HG02763 (cell line): Measurements from ENCODE around the gene ELMO1.

Experiments
- ATAC-seq: cut with Tn5 transposase; IDR thresholded peaks from one replicate; pipeline ENCODE4 v1.9.1; 2021; ENCODE audit warnings: mild to moderate bottlenecking, moderate library complexity; ENCODE audit not compliant: unreplicated experiment

Gene ELMO1

DNA sequence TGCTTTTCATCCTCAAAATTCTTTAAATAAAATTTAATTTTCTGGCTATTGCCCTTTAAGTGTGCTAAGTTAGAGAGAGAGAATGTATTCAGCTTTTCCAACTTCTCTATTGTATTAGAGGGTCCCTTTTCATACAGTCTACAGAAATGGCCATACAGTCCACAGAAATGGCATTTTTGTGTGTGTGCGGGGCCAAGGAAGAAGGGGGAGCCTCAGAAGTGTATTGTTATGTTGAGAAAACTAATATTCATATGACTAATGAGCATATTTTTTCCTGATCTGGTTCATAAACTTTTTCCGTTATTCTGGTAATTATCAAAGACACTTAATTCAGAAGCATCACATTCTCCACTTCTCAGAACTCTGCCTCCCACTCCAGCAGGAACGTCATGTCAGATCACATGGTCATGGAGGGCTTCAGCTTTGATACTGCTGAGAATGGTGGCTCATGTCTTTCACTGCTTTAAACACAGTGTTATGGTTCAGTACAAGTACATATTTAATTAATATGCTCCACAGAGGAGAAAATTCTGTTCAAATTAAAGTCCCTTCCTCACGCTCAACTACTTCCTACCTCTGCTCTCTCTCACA is 37.1 kb downstream of the ELMO1 start:
- ATAC-seq = no peak

DNA sequence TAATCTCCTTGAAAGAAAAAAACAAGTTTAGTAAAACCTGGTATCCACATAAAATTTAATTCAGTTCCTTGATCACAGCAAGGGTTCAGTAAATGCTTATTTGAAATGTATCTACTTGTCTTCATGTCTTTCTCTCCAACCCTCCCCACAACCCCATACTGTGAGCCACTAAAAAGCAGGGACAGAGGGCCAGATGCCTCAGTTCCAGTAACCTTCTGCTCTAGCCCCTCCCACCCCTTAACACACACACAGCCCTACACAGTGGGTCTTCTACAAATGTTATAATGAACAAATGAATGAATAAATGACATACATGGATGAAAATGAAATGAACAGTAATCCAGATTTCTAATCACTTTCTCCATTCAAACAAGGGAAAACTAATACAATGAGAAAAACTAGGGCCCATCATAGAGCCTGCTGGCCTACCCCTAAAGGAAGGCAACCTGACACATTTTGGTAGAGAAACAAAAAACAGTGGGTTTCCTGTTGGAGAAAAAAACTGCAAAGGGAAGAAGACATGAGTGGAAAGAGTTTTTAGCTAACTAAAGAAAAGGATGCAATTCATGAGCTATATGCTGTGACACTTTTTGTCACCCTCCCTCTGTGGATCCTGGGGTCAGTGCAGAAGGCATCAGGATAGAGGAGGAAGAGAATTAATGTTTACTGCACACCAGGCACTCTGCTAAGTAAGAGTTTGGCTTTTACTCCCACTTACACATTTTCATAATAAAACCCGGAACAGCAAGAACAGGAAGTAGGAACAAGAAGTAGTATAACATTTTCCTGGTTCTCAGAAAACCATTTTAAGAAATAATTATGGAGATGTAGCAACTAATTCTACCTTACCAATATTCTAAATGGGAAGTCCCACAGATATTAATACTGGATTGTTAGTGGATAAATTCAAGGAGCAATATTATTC is 38.1 kb downstream of the ELMO1 start:
- no peak for ATAC-seq

DNA sequence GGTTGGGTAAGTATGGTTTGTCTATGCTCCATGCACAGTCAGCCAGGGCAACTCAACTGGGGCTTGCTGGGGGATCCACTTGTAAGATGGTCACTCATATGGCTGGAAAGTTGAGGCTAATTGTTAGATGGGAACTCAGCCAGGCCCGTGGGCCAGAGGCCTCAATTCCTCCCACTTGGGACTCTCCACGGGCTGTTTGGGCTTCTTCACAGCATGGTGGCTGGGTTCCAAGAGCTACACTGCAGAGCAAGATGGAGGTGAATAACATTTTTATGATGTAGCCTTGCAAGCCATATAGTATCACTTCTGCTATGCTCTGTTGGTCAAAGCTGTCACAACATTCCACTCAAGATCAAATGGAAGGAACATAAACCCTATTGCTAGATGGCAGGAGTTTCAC is 39.2 kb downstream of the ELMO1 start:
- ATAC-seq = no peak

DNA sequence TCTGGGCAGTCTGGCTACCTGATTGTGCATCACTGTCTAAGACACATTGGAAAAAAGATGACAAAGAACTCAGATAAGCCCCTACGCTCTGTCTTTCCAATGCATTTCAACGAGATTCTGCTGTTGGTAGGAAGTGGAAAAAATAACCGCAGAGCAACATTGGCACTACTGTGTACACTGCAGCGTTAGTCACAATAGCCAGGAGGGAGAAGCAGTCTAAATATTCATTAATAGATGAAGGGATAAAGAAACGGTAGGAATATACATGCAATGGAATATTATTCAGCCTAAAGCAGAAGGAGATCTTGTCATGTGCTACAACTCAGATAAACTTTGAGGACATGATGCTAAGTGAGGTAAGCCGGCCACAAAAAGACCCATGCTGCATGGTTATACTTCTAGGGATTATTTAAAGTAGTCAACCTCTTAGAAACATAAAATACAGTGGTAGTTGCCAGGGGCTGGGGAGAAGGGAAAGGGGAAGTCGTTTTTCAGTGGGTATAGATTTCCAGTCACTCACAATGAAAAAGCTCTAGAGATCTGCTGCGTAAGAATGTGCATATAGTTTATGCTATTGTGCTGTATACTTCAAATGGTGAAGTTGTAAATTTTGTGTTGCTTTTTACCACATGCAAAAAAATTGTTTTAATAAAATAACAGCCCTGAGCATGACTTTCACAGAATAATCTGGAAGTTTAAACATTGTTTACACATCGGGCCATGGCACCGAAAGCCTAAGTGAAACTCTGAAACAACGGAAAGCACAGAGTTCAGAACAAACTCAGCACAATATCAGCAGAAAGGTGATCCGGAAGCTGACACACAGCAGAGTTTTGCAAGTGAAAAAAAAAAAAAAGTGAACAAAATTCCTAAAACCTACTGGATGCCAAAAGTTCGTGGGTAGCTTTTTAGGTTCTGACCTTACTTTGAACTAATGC is 40.1 kb downstream of the ELMO1 start:
- no peak for ATAC-seq

DNA sequence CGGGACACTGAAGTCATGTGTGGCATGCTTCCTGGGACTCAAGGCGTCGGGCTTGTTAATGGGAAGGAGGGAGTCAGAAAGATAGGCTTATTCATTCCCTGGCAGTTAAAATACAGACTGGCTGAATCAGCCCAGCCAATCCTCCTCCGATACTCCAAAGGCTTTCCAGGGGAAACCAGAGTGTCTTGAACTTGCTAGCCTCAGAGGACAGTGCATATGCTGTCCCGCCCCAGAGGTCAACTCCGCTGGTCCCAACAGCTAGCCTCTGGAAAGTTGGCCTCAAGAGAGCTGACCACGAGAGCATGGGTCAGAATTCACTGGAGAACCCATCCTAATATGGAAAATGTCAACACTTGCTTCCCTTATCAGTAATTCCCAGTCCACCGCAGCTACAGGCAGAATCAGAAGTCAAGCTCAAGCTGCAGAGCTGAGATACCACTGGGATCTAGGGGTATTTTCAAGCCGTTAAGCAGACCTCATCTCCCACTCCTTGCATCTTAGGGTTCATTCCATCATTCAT is 43.0 kb downstream of the ELMO1 start:
- ATAC-seq = no peak

DNA sequence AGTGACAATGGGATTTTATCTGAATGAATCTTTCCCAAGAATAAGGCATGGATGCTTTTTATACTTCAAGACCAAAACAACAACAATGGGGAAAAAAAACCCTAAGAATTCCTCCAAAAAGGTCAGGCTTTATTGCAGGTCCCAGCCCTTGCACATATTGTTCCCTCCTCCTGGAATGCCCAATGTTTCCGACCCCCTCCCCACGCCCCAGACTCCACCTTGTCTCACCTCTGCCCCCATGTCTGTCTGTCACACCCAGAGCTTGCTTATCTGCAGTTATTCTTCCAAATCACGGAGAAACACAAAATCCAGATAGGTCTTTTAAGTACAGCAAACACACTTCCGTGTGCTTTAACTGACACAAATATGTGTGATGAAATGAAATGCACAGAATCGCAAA is 43.5 kb downstream of the ELMO1 start:
- ATAC-seq = no peak

DNA sequence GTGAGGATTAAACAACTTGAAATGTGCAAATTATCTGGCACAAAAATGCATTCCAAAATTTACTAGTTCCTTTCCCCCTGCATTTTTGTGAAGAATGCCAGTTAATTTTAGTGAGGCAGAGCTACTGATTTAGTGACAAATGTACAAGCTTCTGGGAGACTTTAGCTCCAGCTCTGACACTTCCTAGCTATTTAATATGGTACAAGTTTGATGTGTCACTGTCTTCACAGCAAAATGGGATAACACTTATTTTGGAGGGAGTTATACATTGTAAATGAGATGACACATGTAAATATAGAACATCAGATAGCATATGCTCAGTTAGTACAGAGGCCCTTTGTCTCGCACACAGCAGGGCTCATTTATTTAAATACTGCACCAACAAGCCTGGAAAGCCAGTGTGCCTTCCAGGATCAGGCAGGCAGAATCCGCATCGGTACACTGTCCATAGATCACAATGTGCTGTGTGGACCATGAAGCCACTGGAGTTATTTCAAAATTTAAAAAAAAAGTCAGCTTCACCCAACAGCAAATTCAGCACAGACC is 48.7 kb downstream of the ELMO1 start:
- no peak for ATAC-seq

DNA sequence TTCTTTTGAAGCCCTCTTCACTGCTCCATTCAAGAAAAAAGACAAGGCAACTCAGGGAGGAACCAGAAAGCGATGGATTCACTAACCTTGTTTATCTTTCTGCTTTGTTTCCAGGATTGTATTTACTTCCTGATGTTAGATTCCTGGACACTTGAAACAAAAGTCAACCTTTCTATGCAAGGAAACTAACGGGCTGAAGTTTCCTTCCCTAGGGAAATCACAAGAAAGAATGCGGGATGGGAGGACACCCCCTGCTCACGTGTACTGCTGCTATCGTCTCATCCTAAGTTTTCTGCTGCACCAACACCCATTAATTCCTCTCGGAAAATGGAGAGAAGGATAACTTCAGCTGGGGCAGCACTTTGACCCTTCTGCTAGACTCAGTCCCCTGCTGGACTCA is 50.3 kb downstream of the ELMO1 start:
- ATAC-seq = no peak

DNA sequence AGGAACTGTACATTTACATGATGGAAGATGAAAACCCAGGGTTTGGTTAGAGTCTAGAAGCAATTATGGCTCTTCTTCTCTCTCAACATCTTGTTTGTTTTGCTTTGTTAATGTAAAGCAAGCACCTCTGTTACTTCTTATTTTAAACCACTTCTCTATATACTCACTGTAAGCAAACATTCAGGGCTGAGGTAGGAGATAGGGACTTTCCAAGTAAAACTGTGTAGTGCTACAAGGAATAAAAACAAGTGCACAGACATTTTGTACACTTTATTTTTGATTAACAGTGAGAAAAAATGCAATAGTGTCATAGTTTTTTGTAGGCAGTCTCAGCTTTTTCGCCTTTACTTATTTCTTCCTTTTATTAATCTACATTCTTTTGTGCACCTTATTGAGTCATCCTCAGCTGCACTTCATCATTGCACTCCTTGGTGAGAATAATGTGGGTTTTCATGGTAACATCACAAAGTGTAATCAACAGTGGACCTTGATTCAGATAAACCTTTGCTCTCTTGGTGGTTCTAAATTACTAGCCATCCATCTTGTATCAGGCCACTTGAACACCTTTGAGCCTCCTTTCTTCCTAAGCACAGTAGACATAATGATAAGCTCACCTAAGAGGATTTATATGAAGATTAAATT is 52.9 kb downstream of the ELMO1 start:
- ATAC-seq = no peak

DNA sequence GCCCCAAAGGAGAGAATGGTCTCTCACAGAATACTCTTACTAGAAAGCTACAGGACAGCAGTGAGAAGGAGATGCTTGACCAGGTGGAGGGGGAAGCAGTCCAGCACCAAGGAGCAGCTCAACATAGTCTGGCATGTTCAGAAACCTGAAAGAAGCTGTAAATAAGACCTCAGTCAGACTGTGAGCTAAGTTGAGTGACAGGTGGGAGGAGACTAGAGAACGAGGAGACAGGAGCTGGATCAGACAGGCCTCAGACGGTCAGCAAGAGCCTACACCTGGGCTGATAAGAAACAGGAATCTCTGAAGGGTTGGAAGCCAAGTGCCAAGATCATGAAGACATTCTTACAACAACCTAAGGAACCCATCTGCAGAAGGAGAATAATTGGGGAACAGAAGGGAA is 54.5 kb downstream of the ELMO1 start:
- no peak for ATAC-seq

DNA sequence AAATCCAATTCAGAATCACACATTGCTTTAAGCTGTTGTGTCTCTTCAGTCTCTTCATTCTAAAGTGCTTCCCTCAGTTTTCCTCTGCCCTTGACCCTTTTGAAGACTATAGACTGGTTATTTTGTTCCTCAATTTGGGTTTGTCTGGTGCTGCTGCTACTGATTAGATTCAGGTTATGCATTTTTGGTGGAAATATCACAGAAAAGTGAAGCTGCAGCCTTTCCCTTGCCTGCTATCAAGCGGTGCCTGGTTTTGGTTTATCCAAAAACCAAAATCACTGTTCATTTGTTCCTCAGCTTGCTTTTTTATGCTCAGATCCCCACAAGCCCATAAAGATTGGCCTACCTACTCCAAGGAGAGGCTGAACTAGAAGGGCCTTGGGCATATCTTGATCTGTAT is 55.2 kb downstream of the ELMO1 start:
- no peak for ATAC-seq

DNA sequence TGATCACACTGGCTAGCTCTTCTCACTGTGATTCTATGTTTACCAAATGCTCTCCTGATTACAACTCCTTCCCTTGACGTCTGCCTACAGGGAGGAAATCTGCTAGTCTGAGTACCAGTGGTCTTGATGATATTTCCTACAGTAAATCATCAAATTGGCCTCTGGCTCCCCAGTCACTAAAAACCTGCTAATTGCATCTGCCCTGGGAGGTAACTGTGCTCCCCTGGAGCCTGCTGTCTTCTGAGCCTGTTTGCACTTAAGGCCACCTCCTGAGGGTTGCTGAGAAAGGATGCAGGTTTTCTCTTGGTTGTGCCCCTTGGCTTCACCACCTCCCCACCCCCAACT is 56.0 kb downstream of the ELMO1 start:
- ATAC-seq = no peak

DNA sequence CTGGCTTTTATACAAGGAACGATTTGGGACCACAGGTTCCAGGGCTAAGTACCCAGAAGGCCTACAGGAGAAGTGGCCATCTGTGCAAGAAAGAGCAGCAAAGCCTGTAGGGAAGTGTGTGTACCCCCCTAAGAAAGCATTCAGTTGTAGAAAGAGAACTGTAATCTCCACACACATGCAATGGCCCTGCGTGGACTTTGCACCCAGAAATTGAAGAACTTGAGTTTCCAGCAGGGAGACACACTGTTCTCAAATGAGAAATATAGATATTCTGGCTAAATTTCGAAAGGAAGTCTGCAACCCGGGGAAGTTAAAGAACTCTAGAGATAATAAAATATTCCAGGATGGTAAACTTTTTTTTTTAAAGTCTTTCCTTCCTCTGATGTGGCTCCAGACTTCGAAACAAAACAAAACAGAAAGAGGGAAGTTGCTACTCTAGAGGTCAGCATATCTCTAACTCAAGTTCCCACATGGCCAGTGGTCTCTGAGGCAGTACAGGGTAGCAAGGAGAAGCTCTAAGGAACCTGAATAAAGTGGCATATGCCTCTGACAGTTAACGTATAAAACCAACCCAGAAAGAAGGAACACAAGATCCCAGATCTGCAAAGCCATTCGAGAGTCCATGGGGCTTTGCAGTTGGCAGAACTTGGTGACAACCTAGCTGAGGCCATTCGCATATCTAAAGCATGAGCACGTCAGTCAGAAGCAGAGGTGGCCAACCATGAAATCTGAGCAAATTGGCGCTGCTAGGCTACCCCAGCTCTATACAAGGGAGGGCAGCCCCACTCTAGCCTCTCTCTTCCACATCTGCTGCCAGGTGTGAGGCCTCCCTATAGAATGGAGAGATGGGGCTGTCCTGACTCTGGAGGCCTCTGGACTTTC is 56.6 kb downstream of the ELMO1 start:
- no peak for ATAC-seq

DNA sequence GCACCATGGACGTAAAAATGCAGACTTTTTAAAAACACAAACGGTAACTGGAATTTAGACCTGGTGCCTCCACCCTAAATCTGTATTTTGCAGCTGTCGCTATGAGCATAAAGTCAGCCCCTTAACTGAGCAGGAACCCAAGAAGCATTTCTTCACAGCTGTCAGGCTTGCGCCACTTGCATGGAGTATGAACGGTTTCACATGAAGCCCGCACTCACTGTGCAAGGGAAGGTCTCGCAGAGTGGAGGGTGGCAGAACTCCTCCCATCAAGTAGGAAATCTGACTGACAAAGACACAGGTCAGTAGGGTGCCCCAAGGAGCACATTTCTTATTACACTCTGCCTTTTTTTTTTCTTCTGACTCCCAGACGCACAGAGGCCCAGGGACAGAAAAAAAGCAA is 58.5 kb downstream of the ELMO1 start:
- ATAC-seq = no peak

DNA sequence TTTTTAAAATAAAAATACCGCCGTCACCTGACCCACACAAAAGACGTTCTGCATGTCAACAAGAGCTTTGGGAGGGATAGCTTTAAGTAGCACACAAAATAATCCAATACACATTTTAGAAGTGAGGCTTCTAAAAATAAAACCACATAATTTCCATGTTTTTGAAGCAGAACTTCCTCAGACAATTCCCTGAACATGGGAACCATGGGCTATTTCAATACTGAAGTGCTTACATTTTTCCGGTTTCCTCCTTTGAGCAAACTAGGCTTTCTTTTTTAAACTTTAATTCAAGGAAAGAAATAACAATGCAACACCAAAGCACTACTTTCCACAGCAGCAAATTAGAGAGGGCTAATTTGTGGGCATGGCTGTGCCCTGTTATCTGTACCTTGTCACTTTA is 59.9 kb downstream of the ELMO1 start:
- no peak for ATAC-seq

DNA sequence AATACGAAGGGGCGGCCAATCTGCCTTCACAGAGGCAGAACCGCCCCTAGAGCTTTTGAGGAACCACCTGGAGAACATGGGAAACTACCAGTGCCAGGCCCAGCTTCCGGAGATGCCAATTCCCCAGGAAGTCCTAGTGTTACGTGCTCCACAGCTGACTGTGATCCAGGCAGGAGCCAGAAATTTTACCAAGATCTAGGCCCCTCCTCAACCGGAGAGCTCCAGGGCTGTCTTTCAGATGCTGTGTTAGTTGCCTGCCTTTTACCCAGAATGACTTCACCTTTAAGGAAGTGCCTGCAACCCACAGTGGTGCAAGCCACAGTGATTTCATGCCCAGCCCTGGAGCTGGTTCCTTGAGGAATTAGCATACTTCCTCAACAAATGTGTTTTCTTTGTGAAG is 62.9 kb downstream of the ELMO1 start:
- ATAC-seq = no peak

DNA sequence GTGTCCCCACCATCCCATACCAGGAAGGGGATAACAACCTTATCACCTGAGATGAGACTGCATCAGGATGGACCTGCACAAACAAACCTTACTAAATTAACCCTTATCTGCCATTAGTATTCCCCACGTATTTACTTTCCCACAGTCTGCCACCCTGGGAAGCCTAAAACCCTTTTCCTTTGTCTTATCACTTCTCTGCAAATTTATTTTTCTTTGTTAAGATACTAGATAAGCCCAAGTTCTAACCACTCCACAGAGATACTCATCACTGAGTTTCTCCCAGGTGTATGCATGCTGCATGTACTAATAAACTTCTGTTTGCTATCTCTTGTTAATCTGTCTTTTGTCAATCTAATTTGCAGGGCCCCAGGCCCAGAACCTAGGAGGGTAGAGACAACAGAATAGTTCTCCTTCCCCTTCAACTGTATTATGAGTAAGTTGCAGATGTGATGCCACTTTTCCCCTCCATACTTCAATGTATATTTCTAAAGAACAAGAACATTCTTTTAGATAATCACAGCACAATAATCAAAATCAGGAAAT is 66.0 kb downstream of the ELMO1 start:
- no peak for ATAC-seq

DNA sequence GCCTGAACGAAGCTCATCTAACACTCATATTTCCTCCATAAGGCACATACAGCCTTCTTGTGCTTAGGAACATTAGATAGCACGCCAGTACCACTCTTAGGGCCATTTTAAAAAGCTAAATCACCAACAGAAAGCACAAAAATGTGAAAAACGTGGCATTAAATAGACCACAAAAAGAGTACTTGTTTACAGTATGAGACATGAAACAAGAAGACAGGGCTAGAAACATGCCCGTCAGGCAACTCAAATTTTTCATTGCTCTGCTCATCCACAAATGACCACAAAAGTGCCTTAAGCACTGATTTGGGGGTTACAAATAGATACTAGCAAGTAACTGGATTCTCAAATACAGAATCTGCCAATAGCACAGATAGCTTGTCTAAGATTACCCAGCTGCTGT is 67.8 kb downstream of the ELMO1 start:
- ATAC-seq = no peak

DNA sequence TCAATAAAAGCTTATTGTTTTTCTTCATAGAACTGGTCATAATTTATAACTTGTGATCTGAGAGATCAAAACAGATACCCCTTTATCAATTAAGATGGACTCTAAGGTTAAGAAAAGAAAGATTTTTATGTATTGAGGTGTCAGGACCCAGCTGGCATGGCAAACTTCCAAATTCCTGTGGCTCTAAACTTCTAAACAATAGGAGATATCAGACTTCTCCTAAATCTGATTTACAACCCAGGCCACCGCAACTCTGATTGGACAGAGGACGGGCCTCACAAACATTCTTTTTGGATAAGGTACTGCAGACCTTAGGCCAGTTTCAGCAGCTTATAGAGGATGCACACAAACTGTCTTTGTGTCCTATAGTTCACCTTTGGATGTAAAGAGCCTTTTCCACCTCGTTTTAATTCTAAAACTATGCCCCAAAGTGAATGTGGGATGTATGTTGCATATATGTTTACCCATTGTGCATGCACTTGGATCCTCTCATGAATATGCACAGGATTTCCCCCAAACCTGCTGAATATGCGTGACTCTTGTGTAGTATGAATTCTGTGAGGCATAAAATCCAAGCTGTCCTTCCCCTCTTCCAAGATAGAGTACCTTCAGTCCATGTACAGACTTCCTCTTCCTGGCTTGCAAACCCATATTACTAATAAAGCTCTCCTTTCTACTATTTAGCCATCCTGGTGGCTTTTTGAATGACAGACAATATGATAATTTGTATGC is 69.0 kb downstream of the ELMO1 start:
- ATAC-seq = no peak
